Adrenal gland (tissue), 12 donors: ENCODE results near the gene ADIRF. TPM values are rescaled to one million over a fixed set of nuclear protein-coding genes. Genes with fewer than 3 reads are reported as not detected.
"Not testable (repeated sequence)": the region's sequence is repeated elsewhere in the genome, so short reads cannot be mapped to it uniquely, and the experiment has no call there.

ENCODE experiments used
- DNase-seq, 7 donors: peaks; one replicate each; pipeline ENCODE4 v3.0.0-alpha.2; 2019 to 2020
- H3K27ac ChIP-seq, 5 donors: fragments of 200-600 bp; sonication (generic) in 4 of 5; 1 replicate in 3 of 5; 2 replicates in 2 of 5; pipeline versions ENCODE4 v1.5.1 to v1.8.0; 2016 to 2020; ENCODE audit warnings: mild to moderate bottlenecking in 1 of 5
- H3K27me3 ChIP-seq: fragments of 200-600 bp; 2 replicates; pipeline ENCODE4 v1.8.0; 2021
- H3K36me3 ChIP-seq, 2 donors: fragments of 200-600 bp; replicated peaks in 1 of 2; 1 replicate in 1 of 2; 2 replicates in 1 of 2; pipeline versions ENCODE4 v1.5.1 to v1.8.0; 2018 to 2022
- H3K4me1 ChIP-seq, 2 donors: fragments of 200-600 bp; replicated peaks in 1 of 2; 1 replicate in 1 of 2; 2 replicates in 1 of 2; pipeline versions ENCODE4 v1.5.1 to v1.8.0; 2018 to 2021
- H3K4me3 ChIP-seq, 4 donors: fragments of 200-600 bp; sonication (generic) in 3 of 4; one replicate each; pipeline ENCODE4 v1.5.1; 2016 to 2018
- H3K9me3 ChIP-seq, 3 donors: fragments of 200-600 bp; sonication (generic) in 1 of 3; replicated peaks in 1 of 3; 1 replicate in 2 of 3; 2 replicates in 1 of 3; pipeline versions ENCODE4 v1.5.1 to v1.8.0; 2016 to 2021
- CTCF ChIP-seq, 6 experiments: fragments of 450-650 bp in 4 of 6; fragments of 200-600 bp in 2 of 6; sonication (generic) in 1 of 6; IDR thresholded peaks; 1 replicate in 5 of 6; 2 replicates in 1 of 6; pipeline versions ENCODE4 v1.5.1 to v1.8.0; 2016 to 2021; ENCODE audit warnings: antibody characterized with exemption in 6 of 6, mild to moderate bottlenecking in 2 of 6, moderate library complexity in 1 of 6
- POLR2A ChIP-seq, 2 donors: fragments of 450-650 bp; IDR thresholded peaks; one replicate each; pipeline ENCODE4 v1.6.1; 2017; ENCODE audit warnings: antibody characterized with exemption in 2 of 2, mild to moderate bottlenecking in 2 of 2, moderate library complexity in 1 of 2
- WGBS, 4 donors: extraction: QIAGEN DNeasy Blood & Tissue Kit in 2 of 4; methylation state at CpG; one replicate each; pipeline versions ENCODE4 v1.1.5 to v1.1.7; 2013 to 2017; 5-methylcytosine and 5-hydroxymethylcytosine counted together
- intact Hi-C, 2 donors: fragments of 100-400 bp; cut with DNase I; formaldehyde crosslinking; loops; one replicate each; pipeline versions ENCODE4 v1.14.1 to v1.15.0; 2022 to 2023
- polyA plus RNA-seq, 3 donors: library from polyadenylated mRNA; stranded (reverse); fragments of 200-250 nt in 2 of 3; fragments of 350-450 nt in 1 of 3; fragmentation: Illumina TruSeq in 1 of 3; extraction: RNeasy Lipid Tissue Mini Kit (QIAGEN cat#74804) in 1 of 3; gene quantifications; one replicate each; pipeline ENCODE4 v1.2.3, GENCODE V29; 2013 to 2014
- total RNA-seq, 9 donors: library from RNA; depleted of rRNA in 4 of 9; stranded (reverse); fragments of >200 nt in 4 of 9; fragments of 120-200 nt in 1 of 9; fragmentation: NEBNext Ultra II Directional in 1 of 9; extraction: Animal tissue kit (Norgen Biotek cat#: 25700) in 1 of 9; gene quantifications; one replicate each; pipeline versions ENCODE4 v1.1.0 to v1.2.4, GENCODE V29; 2013 to 2023
- donor health status: healthy with polysubstance abuse.
- donor health status: Bipolar disorder and iron deficiency.
- donor health status: DM: yes; HTN: yes; CAD: no.
- donor health status: DM: no; HTN: no; CAD: no.
- donor health status: DM: no; HTN: no; CAD: no.
- donor health status: DM: yes; HTN: yes; CAD: no.

Gene ADIRF
- total and polyA plus RNA-seq, 12 donors = 3.3 to 592 (median 22.6) TPM

- H3K27ac ChIP-seq = no peak overlapping the region
- DNase-seq = no peak
- no peaks in the 10 kb centered on the region for H3K27me3 ChIP-seq
- TF ChIP-seq CTCF (IDR thresholded peaks at IDR 0.05) = no peak
- H3K4me1 ChIP-seq = no peaks in the 10 kb centered on the region
- no peaks in the 10 kb centered on the region for H3K36me3 ChIP-seq
- H3K4me3 ChIP-seq = no peak overlapping the region
- WGBS, 4 donors = 68 to 90% (median 74%) methylated on average over 1 of the region's 1 CpG
- H3K9me3 ChIP-seq = no peaks in the 10 kb centered on the region
- intact Hi-C loops = no loop called here
Measured at GRCh38 chr10:86988520-86988919, 20.2 kb downstream of the ADIRF start.

- H3K27me3 ChIP-seq, H3K4me1 ChIP-seq, H3K36me3 ChIP-seq, DNase-seq, H3K27ac ChIP-seq, intact Hi-C loops, H3K9me3 ChIP-seq, H3K4me3 ChIP-seq: not testable (repeated sequence)
- WGBS, 4 donors = 74 to 78% (median 75%) methylated on average over 12 of the region's 12 CpGs
Measured at GRCh38 chr10:86991362-86991761, 23.1 kb downstream of the ADIRF start.

GRCh38 chr10:86992456-86992855, 24.2 kb downstream of the ADIRF start:
- Histone ChIP-seq H3K4me3 (no peak overlapping the region), H3K36me3 (no peaks in the 10 kb centered on the region), H3K9me3 (no peaks in the 10 kb centered on the region), H3K27ac (no peak overlapping the region), H3K4me1 (no peaks in the 10 kb centered on the region), H3K27me3 (no peaks in the 10 kb centered on the region)
- intact Hi-C loops = no loop called here
- DNase-seq = no peak
- no peak for TF ChIP-seq POLR2A (IDR thresholded peaks at IDR 0.05)
- no peak for TF ChIP-seq CTCF (IDR thresholded peaks at IDR 0.05)

- no peaks in the 10 kb centered on the region for H3K4me1 ChIP-seq
- intact Hi-C loops = no loop called here
- WGBS, 4 donors = 88 to 93% (median 91%) methylated on average over 2 of the region's 2 CpGs
- H3K27me3 ChIP-seq = no peaks in the 10 kb centered on the region
- H3K4me3 ChIP-seq = no peak overlapping the region
- H3K9me3 ChIP-seq = no peaks in the 10 kb centered on the region
- TF ChIP-seq POLR2A (IDR thresholded peaks at IDR 0.05) (no peak), CTCF (IDR thresholded peaks at IDR 0.05) (no peak)
- no peak overlapping the region for H3K27ac ChIP-seq
- no peak for DNase-seq
- no peaks in the 10 kb centered on the region for H3K36me3 ChIP-seq
Measured at GRCh38 chr10:86992929-86993328, 24.6 kb downstream of the ADIRF start.

GRCh38 chr10:86999802-87000403, 31.6 kb downstream of the ADIRF start:
- H3K9me3 ChIP-seq, H3K27ac ChIP-seq, H3K4me1 ChIP-seq, DNase-seq, H3K4me3 ChIP-seq, H3K27me3 ChIP-seq, H3K36me3 ChIP-seq, intact Hi-C loops: not testable (repeated sequence)
- WGBS, 4 donors = 65 to 78% (median 72%) methylated on average over 6 of the region's 6 CpGs
